GM12865 (cell line): Measurements from ENCODE around the gene XRN1.
"Not testable (repeated sequence)": the region's sequence is repeated elsewhere in the genome, so short reads cannot be mapped to it uniquely, and the experiment has no call there.

Experiments used
- DNase-seq: peaks from one replicate; pipeline ENCODE4 v3.0.0; 2010; ENCODE audit warnings: low read depth
- H3K4me3 ChIP-seq: 2 replicates; pipeline ENCODE4 v1.5.1; 2011; ENCODE audit warnings: mild to moderate bottlenecking, low read depth, low read length, control low read depth
- TF ChIP-seq, protein P1 (sequence below): IDR thresholded peaks from 2 replicates; pipeline ENCODE4 v1.5.1; 2011; ENCODE audit warnings: low read length, control low read depth, low read depth, inconsistent platforms; ENCODE audit not compliant: insufficient read depth; ENCODE audit errors: missing control alignments

XRN1 gene

DNA sequence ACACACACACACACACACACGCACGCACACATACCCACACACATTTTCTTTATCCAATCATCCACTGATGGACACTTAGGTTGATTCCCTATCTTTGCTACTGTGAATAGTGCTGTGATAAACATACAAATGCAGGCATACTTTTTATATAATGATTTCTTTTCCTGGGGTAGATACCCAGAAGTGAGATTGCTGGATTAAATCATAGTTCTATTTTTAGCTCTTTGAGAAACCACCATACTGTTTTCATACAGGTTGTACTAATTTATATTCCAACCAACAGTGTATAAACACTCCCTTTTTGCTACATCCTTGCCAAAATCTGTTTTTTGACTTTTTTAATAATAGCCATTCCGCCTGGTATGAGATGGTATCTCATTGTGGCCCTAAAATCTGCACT, 127.9 kb downstream of the XRN1 start:
- no peak for DNase-seq
- TF ChIP-seq, protein P1, sequence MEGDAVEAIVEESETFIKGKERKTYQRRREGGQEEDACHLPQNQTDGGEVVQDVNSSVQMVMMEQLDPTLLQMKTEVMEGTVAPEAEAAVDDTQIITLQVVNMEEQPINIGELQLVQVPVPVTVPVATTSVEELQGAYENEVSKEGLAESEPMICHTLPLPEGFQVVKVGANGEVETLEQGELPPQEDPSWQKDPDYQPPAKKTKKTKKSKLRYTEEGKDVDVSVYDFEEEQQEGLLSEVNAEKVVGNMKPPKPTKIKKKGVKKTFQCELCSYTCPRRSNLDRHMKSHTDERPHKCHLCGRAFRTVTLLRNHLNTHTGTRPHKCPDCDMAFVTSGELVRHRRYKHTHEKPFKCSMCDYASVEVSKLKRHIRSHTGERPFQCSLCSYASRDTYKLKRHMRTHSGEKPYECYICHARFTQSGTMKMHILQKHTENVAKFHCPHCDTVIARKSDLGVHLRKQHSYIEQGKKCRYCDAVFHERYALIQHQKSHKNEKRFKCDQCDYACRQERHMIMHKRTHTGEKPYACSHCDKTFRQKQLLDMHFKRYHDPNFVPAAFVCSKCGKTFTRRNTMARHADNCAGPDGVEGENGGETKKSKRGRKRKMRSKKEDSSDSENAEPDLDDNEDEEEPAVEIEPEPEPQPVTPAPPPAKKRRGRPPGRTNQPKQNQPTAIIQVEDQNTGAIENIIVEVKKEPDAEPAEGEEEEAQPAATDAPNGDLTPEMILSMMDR = no peak

GRCh38 chr3:142319094-142319493, 128.7 kb downstream of the XRN1 start:
- TF ChIP-seq, protein P1 = no peak
- no peak for DNase-seq
- H3K4me3 ChIP-seq = no peak overlapping the region

More for the DNA sequence above, 127.9 kb downstream of the XRN1 start:
- no peak overlapping the region for H3K4me3 ChIP-seq

DNA sequence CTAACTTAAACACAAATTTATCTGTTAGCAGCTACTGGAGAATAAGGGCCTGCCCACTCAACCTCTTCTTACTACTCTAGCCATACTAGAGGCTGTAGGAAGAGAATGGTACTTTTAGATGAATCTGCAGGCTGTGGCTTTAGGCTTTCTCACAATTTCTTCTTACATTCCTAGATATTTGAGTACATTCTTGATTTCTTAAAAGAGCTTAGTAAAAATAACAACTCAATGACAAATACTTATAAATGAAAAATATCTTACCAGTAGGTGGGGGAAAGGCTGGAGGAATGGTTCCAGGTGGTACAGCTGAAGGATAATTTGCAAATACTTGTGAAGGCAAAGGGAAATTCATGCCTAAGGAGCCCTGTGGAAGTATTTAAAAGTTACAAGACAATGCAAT, 129.5 kb downstream of the XRN1 start:
- H3K4me3 ChIP-seq = no peak overlapping the region
- TF ChIP-seq, protein P1 = no peak
- no peak for DNase-seq

GRCh38 chr3:142315978-142316388, 131.9 kb downstream of the XRN1 start:
- not testable (repeated sequence) for DNase-seq, H3K4me3 ChIP-seq

GRCh38 chr3:142315083-142315482, 132.8 kb downstream of the XRN1 start:
- no peak for DNase-seq
- TF ChIP-seq, protein P1 = no peak

GRCh38 chr3:142310439-142310838, 137.4 kb downstream of the XRN1 start:
- TF ChIP-seq, protein P1 = no peak
- DNase-seq = no peak

More at GRCh38 chr3:142315083-142315482, 132.8 kb downstream of the XRN1 start:
- H3K4me3 ChIP-seq = no peak overlapping the region

GRCh38 chr3:142302847-142303246, 145.0 kb downstream of the XRN1 start:
- DNase-seq, H3K4me3 ChIP-seq: not testable (repeated sequence)

More at GRCh38 chr3:142310439-142310838, 137.4 kb downstream of the XRN1 start:
- H3K4me3 ChIP-seq = no peak overlapping the region

GRCh38 chr3:142298626-142299025, 149.2 kb downstream of the XRN1 start:
- no peak for DNase-seq
- H3K4me3 ChIP-seq = no peak overlapping the region
- TF ChIP-seq, protein P1 = no peak
